CD4-positive, alpha-beta T cell (primary cell): ENCODE measurements around the gene MUC20. TPM values are rescaled to one million over a fixed set of nuclear protein-coding genes. Genes with fewer than 3 reads are reported as not detected.
"Not testable (repeated sequence)": the region's sequence is repeated elsewhere in the genome, so short reads cannot be mapped to it uniquely, and the experiment has no call there.

Experiments
- ATAC-seq: fragments of 200-7000 bp; cut with Tn5 transposase; one replicate; pipeline ENCODE4 v1.10.0; 2022; ENCODE audit warnings: mild to moderate bottlenecking; ENCODE audit not compliant: poor library complexity
- CTCF ChIA-PET: fragments of 350-600 bp; sonication (Branson Sonifier 250); formaldehyde crosslinking; loops from one replicate; lab custom pipeline; 2021; ENCODE audit warnings: antibody characterized with exemption, inconsistent platforms; lab: Charles Lee
- POLR2A ChIA-PET: fragments of 350-600 bp; sonication (Branson Sonifier 250); formaldehyde crosslinking; loops from one replicate; lab custom pipeline; 2021; ENCODE audit warnings: antibody characterized with exemption, inconsistent platforms; lab: Charles Lee
- DNase-seq, 14 experiments: peaks; one replicate each; pipeline ENCODE4 v3.0.0-alpha.2; 2013 to 2020; ENCODE audit warnings: mixed read lengths in 2 of 14
- H3K27ac ChIP-seq, 2 donors: one replicate each; pipeline versions ENCODE4 v1.5.1 to v1.7.0; 2013; ENCODE audit warnings: low read length in 2 of 2, low read depth in 1 of 2, mild to moderate bottlenecking in 1 of 2
- H3K27me3 ChIP-seq, 2 experiments: 1 replicate in 1 of 2; 2 replicates in 1 of 2; pipeline versions ENCODE4 v1.6.1 to v1.7.0; 2013; ENCODE audit warnings: low read length in 2 of 2, control low read depth in 1 of 2, mild to moderate bottlenecking in 1 of 2, moderate library complexity in 1 of 2; ENCODE audit not compliant: insufficient read depth in 2 of 2, control insufficient read depth in 1 of 2
- H3K36me3 ChIP-seq: one replicate; pipeline ENCODE4 v1.6.1; 2013; ENCODE audit warnings: low read length, control low read depth; ENCODE audit not compliant: insufficient read depth
- H3K4me1 ChIP-seq: one replicate; pipeline ENCODE4 v1.6.1; 2013; ENCODE audit warnings: low read length, control low read depth; ENCODE audit not compliant: insufficient read depth
- H3K4me3 ChIP-seq: one replicate; pipeline ENCODE4 v1.5.1; 2013; ENCODE audit warnings: mild to moderate bottlenecking, low read length, moderate library complexity
- H3K9me3 ChIP-seq, 2 experiments: 1 replicate in 1 of 2; 2 replicates in 1 of 2; pipeline versions ENCODE4 v1.6.1 to v1.7.0; 2013; ENCODE audit warnings: low read length in 2 of 2, mild to moderate bottlenecking in 2 of 2, control low read depth in 1 of 2, moderate library complexity in 1 of 2; ENCODE audit not compliant: control insufficient read depth in 1 of 2, insufficient read depth in 1 of 2
- H3K27ac Mint-ChIP-seq: one replicate; pipeline ENCODE4 v1.8.0; 2020; ENCODE audit warnings: mixed read lengths
- H3K27me3 Mint-ChIP-seq: one replicate; pipeline ENCODE4 v1.8.0; 2021; ENCODE audit warnings: mixed read lengths
- H3K36me3 Mint-ChIP-seq: one replicate; pipeline ENCODE4 v1.8.0; 2021; ENCODE audit warnings: low read depth, mixed read lengths
- H3K4me1 Mint-ChIP-seq: one replicate; pipeline ENCODE4 v1.8.0; 2021; ENCODE audit warnings: low read depth, mixed read lengths
- H3K4me3 Mint-ChIP-seq: one replicate; pipeline ENCODE4 v1.8.0; 2020; ENCODE audit warnings: mild to moderate bottlenecking, mixed read lengths
- H3K9me3 Mint-ChIP-seq: one replicate; pipeline ENCODE4 v1.8.0; 2020; ENCODE audit warnings: mixed read lengths
- CTCF ChIP-seq: fragments of 200-600 bp; IDR thresholded peaks from one replicate; pipeline ENCODE4 v1.8.0; 2022; ENCODE audit warnings: antibody characterized with exemption, mild to moderate bottlenecking
- intact Hi-C, 2 experiments: fragments of 100-400 bp; cut with DNase I in 1 of 2; cut with micrococcal nuclease in 1 of 2; formaldehyde crosslinking; loops; one replicate each; pipeline versions ENCODE4 v1.15.1 to v1.9.0; 2023 to 2025; cut with DNase I, micrococcal nuclease
- total RNA-seq, 174 experiments: library from RNA in 2 of 174; stranded (reverse) in 2 of 174; gene quantifications; one replicate each; pipeline ENCODE4 v1.2.3 and lab custom pipeline; 2021 to 2026

The MUC20 gene
- total RNA-seq, 2 experiments from 2014 or later = 3.9 to 4.1 TPM

DNA sequence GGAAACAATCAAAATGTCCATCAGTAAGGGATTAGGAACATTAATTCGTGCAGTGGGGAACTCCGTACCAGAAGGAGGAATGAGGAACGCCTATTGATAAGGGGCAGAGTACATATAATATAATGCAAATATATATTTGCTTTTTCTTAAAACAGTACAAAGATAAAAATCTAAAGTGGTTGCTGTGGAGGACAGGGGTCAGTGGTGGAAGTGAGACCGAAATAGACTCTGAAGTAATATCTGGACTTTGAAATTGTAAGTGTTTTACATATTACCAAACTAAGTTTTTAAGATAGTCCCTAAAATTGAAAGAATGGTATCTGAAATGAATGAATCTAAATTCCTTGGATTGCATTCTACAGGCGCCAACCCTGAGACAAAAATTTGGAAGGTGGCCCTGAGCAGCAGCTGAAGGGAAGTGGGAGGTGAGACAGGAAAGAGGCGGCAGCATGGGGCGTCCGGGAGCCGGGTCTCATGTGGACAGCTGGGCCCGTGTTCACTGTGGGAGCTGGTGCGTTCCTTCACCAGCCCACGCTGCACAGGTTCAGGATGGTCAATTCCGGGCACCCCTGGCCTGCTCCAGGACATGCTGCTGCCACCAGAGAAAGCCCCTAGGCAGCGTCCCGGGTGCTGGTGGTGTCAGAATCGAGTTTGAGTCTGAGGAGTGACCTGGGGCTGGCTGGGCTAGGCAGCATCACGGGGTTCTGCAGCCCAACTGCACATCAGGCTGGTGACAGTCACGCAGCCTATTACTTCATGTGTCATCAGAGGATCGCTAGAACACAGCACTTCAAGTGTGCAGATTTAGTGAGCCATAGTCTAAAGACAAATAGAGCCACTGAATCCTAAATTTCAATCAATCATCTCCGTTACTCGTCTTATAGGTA lies 31.4 kb upstream of the MUC20 start:
- H3K4me1 Mint-ChIP-seq, H3K4me3 ChIP-seq, H3K4me1 ChIP-seq, intact Hi-C loops, H3K4me3 Mint-ChIP-seq, DNase-seq, POLR2A ChIA-PET, H3K9me3 ChIP-seq, H3K27me3 Mint-ChIP-seq, H3K27ac Mint-ChIP-seq, H3K27me3 ChIP-seq, CTCF ChIA-PET, H3K9me3 Mint-ChIP-seq, ATAC-seq, H3K27ac ChIP-seq: not testable (repeated sequence)
- peaks cover 62% of the 10 kb centered on the region for H3K36me3 Mint-ChIP-seq
- peaks cover 42% of the 10 kb centered on the region for H3K36me3 ChIP-seq

DNA sequence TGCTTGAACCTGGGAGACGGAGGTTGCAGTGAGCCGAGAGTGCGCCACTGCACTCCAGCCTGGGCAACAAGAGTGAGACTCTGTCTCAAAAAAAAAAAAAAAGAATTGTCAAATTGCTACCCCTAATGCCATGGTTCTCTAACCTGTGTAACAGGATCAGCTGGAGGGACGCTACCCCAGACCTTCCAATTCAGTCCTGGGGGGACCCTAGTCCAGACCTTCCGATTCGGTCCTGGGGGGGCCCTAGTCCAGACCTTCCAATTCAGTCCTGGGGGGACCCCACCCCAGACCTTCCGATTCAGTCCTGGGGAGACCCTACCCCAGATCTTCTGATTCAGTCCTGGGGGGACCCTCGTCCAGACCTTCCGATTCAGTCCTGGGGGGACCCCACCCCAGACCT lies 29.8 kb upstream of the MUC20 start:
- Mint-ChIP-seq H3K4me1 (no peaks in the 10 kb centered on the region), H3K9me3 (no peaks in the 10 kb centered on the region), H3K27me3 (no peaks in the 10 kb centered on the region), H3K27ac (no peak overlapping the region), H3K36me3 (peaks cover 59% of the 10 kb centered on the region), H3K4me3 (no peak overlapping the region)
- no peak overlapping the region for H3K4me3 ChIP-seq
- ATAC-seq (no peak), DNase-seq (no peak)
- no peak overlapping the region for H3K27ac ChIP-seq
- CTCF ChIA-PET = no interaction called here
- H3K9me3 ChIP-seq = no peaks in the 10 kb centered on the region
- TF ChIP-seq CTCF = no peak
- POLR2A ChIA-PET = no interaction called here
- H3K36me3 ChIP-seq = peaks cover 43% of the 10 kb centered on the region
- H3K27me3 ChIP-seq = no peaks in the 10 kb centered on the region
- intact Hi-C loops = no loop called here
- no peaks in the 10 kb centered on the region for H3K4me1 ChIP-seq

DNA sequence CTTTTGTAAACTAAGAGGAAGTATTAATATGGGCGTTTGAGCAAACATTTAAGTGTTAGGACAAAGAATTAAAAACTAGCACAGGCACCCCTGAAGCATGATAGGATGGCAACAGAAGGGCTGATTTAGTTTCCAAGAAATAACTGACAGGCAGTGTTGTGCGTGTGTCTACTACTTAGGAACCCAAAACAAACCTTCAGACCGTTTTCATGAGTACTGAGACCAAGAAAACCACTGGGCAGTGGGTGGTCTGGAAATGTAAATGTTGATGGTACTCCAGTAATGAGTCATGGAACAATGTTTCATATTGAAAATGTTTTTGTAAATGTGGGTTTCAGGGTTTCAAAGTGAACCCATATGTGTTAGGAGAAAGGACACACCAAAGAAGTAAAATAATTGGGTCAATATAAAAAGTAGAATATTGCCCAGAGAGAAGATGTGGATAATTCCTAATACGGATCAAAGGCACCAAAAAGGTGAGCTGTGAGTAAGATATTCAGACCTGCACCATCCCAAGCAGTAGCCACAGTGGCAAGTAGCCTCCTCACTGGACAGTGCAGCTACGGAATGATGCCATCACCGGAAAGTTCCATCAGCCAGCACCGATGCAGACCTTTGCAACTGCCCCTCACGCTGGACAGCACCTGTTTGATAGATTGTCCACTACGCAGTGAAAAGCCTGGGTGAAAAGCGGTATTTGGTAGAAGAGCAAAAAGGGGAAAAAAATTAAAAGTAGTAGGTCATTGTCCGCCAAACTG lies 29.0 kb upstream of the MUC20 start:
- DNase-seq, H3K4me3 Mint-ChIP-seq, POLR2A ChIA-PET, H3K27ac ChIP-seq, H3K27ac Mint-ChIP-seq, ATAC-seq, H3K9me3 Mint-ChIP-seq, H3K9me3 ChIP-seq, H3K27me3 Mint-ChIP-seq, H3K4me1 Mint-ChIP-seq, H3K27me3 ChIP-seq, CTCF ChIA-PET, intact Hi-C loops, H3K4me1 ChIP-seq, H3K4me3 ChIP-seq: not testable (repeated sequence)
- H3K36me3 Mint-ChIP-seq = peaks cover 57% of the 10 kb centered on the region
- H3K36me3 ChIP-seq = peaks cover 41% of the 10 kb centered on the region

DNA sequence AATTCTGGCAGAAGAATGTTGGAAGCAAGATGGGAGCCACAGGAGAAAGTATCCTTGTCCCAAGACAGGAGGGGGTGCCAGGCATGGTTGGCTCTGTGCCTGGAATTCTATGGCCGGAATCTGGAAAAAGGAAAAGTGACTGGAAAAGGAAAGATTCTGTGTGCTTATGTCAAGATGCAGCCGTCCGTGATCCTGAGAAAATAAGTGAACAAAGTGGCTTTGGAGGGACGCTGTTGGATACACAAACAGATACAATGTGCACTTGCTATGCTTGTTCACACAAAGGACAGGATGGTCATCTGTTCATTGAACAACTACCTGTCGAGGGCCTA lies 28.5 kb upstream of the MUC20 start:
- H3K36me3 ChIP-seq = peaks cover 43% of the 10 kb centered on the region
- no peak for TF ChIP-seq CTCF
- no peaks in the 10 kb centered on the region for H3K9me3 ChIP-seq
- no peaks in the 10 kb centered on the region for H3K4me1 Mint-ChIP-seq
- H3K27me3 Mint-ChIP-seq = no peaks in the 10 kb centered on the region
- ATAC-seq (no peak), DNase-seq (no peak)
- H3K27me3 ChIP-seq = no peaks in the 10 kb centered on the region
- H3K27ac ChIP-seq = no peak overlapping the region
- H3K27ac Mint-ChIP-seq = no peak overlapping the region
- intact Hi-C loops = no loop called here
- POLR2A ChIA-PET = no interaction called here
- peaks cover 55% of the 10 kb centered on the region for H3K36me3 Mint-ChIP-seq
- no peaks in the 10 kb centered on the region for H3K9me3 Mint-ChIP-seq
- CTCF ChIA-PET = no interaction called here
- H3K4me3 ChIP-seq = no peak overlapping the region
- H3K4me1 ChIP-seq = no peaks in the 10 kb centered on the region
- no peak overlapping the region for H3K4me3 Mint-ChIP-seq
